Measurements from ENCODE around the gene ADGRA3.

Gene ADGRA3

GRCh38 chr4:22471419-22471818, 44.4 kb downstream of the ADGRA3 start:
- TF ChIP-seq CTCF (IDR thresholded peaks at IDR 0.05; ENCODE audit: low read depth, low read length), result no peak
- DNase-seq (ENCODE audit: extremely low read depth, low read depth), result no peak

- no peak for DNase-seq (ENCODE audit: extremely low read depth, low read depth)
- no peak for TF ChIP-seq CTCF (IDR thresholded peaks at IDR 0.05; ENCODE audit: low read depth, low read length)
Observed at GRCh38 chr4:22466581-22466980, 49.3 kb downstream of the ADGRA3 start.

- no peak for TF ChIP-seq CTCF (IDR thresholded peaks at IDR 0.05; ENCODE audit: low read depth, low read length)
- DNase-seq (ENCODE audit: extremely low read depth, low read depth), result no peak
Observed at GRCh38 chr4:22465996-22466395, 49.9 kb downstream of the ADGRA3 start.

GRCh38 chr4:22465349-22465748, 50.5 kb downstream of the ADGRA3 start:
- no peak for DNase-seq (ENCODE audit: extremely low read depth, low read depth)
- no peak for TF ChIP-seq CTCF (IDR thresholded peaks at IDR 0.05; ENCODE audit: low read depth, low read length)

- no peak for TF ChIP-seq CTCF (IDR thresholded peaks at IDR 0.05; ENCODE audit: low read depth, low read length)
- DNase-seq (ENCODE audit: extremely low read depth, low read depth), result no peak
Observed at GRCh38 chr4:22463179-22463578, 52.7 kb downstream of the ADGRA3 start.

- TF ChIP-seq CTCF (IDR thresholded peaks at IDR 0.05; ENCODE audit: low read depth, low read length), result no peak
- no peak for DNase-seq (ENCODE audit: extremely low read depth, low read depth)
Observed at GRCh38 chr4:22462688-22463087, 53.2 kb downstream of the ADGRA3 start.

- no peak for TF ChIP-seq CTCF (IDR thresholded peaks at IDR 0.05; ENCODE audit: low read depth, low read length)
- no peak for DNase-seq (ENCODE audit: extremely low read depth, low read depth)
Observed at GRCh38 chr4:22460266-22460665, 55.6 kb downstream of the ADGRA3 start.
